Loucy (cell line): ENCODE measurements around the gene ADI1.
A peak's percentile ranks its signal among the peaks of the same experiment; 100 is the strongest.

ENCODE experiments used
- H2AFZ ChIP-seq: fragments of 200-600 bp; sonication (generic); 2 replicates; pipeline ENCODE4 v1.6.0; 2016; ENCODE audit warnings: antibody characterized with exemption, mild to moderate bottlenecking, low read length, moderate library complexity
- H3F3A ChIP-seq: fragments of 200-600 bp; 2 replicates; pipeline ENCODE4 v1.6.0; 2016; ENCODE audit warnings: antibody characterized with exemption, low read depth, mild to moderate bottlenecking
- H3K27me3 ChIP-seq: fragments of 200-600 bp; sonication (generic); 2 replicates; pipeline ENCODE4 v1.6.1; 2014; ENCODE audit warnings: low read length, mild to moderate bottlenecking; ENCODE audit not compliant: insufficient read depth, poor library complexity, severe bottlenecking
- H3K36me3 ChIP-seq: fragments of 200-600 bp; sonication (generic); 2 replicates; pipeline ENCODE4 v1.6.1; 2016; ENCODE audit warnings: low read length; ENCODE audit not compliant: insufficient read depth
- H3K4me1 ChIP-seq: fragments of 200-600 bp; sonication (generic); 2 replicates; pipeline ENCODE4 v1.5.1; 2014; ENCODE audit warnings: low read length, mild to moderate bottlenecking; ENCODE audit not compliant: insufficient read depth, poor library complexity, severe bottlenecking
- H3K4me2 ChIP-seq: fragments of 200-600 bp; sonication (generic); 2 replicates; pipeline ENCODE4 v1.6.0; 2014; ENCODE audit warnings: antibody characterized with exemption, low read length, low read depth, mild to moderate bottlenecking; ENCODE audit not compliant: poor library complexity, severe bottlenecking
- H3K4me3 ChIP-seq: fragments of 200-600 bp; sonication (generic); 2 replicates; pipeline ENCODE4 v1.5.1; 2014; ENCODE audit warnings: low read length, mild to moderate bottlenecking, mixed read lengths; ENCODE audit not compliant: poor library complexity, severe bottlenecking
- H3K79me2 ChIP-seq: fragments of 200-600 bp; sonication (generic); 2 replicates; pipeline ENCODE4 v1.6.1; 2014; ENCODE audit warnings: low read length; ENCODE audit not compliant: insufficient read depth
- H3K9ac ChIP-seq: fragments of 200-600 bp; sonication (generic); 2 replicates; pipeline ENCODE4 v1.6.0; 2014; ENCODE audit warnings: mild to moderate bottlenecking, low read depth, low read length, moderate library complexity; ENCODE audit not compliant: poor library complexity, severe bottlenecking
- H3K9me2 ChIP-seq: fragments of 200-600 bp; sonication (generic); replicated peaks from 2 replicates; pipeline ENCODE4 v1.6.1; 2016; ENCODE audit warnings: low read depth, low read length, mixed read lengths
- H3K9me3 ChIP-seq: fragments of 200-600 bp; sonication (generic); 2 replicates; pipeline ENCODE4 v1.6.1; 2014; ENCODE audit warnings: mild to moderate bottlenecking, antibody characterized with exemption, low read length, low read depth; ENCODE audit not compliant: insufficient read depth
- H4K20me1 ChIP-seq: fragments of 200-600 bp; sonication (generic); 2 replicates; pipeline ENCODE4 v1.6.0; 2014; ENCODE audit warnings: antibody characterized with exemption, low read length, mild to moderate bottlenecking; ENCODE audit not compliant: insufficient read depth, poor library complexity, severe bottlenecking
- CTCF ChIP-seq: fragments of 200-600 bp; sonication (generic); conservative IDR thresholded peaks from 2 replicates; pipeline ENCODE4 v1.5.1; 2014; ENCODE audit warnings: mild to moderate bottlenecking, antibody characterized with exemption, low read length
- EZH2phosphoT487 ChIP-seq: fragments of 200-600 bp; IDR thresholded peaks from 2 replicates; pipeline ENCODE4 v1.6.1; 2018; ENCODE audit warnings: antibody characterized with exemption, mild to moderate bottlenecking, moderate library complexity, borderline replicate concordance

The ADI1 gene

GRCh38 chr2:3553946-3554345 is 34.6 kb upstream of the ADI1 start:
- Histone ChIP-seq H3K4me2 (no peak overlapping the region), H3K4me1 (peaks cover 18% of the 10 kb centered on the region), H4K20me1 (peaks cover 20% of the 10 kb centered on the region), H3K9me3 (no peaks in the 10 kb centered on the region), H3K79me2 (peaks cover 54% of the 10 kb centered on the region), H3F3A (no peaks in the 10 kb centered on the region), H3K9ac (peak overlapping the region; percentile 18), H3K27me3 (no peaks in the 10 kb centered on the region), H3K4me3 (no peak overlapping the region), H3K36me3 (peaks cover 48% of the 10 kb centered on the region; the same call in 1 of the 2 replicates), H2AFZ (no peak overlapping the region), H3K9me2 (no peaks in the 10 kb centered on the region)
- TF ChIP-seq CTCF (no peak), EZH2phosphoT487 (no peak)

DNA sequence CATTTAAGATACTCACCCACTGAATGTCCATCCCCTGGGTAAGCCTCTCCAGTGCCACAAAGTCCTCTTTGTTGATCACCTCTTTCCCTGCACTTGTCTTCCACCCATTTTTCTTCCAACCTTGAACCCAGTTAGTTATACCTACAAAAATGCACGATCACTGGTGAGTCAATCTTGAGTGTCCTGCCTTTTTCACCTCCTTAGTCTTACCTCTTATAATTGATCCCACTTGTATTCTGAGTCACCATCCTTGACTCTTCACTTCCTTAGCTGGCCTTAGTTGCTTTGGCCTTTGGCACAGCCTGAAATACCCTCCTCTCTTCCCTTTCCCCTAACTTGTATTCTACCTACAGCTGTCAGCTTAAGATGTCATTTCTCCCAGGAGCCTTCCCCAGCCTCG is 28.6 kb upstream of the ADI1 start:
- H3K9ac ChIP-seq, result no peak overlapping the region
- H3K79me2 ChIP-seq, result no peaks in the 10 kb centered on the region
- no peak overlapping the region for H3K4me3 ChIP-seq

GRCh38 chr2:3545788-3546478 is 26.6 kb upstream of the ADI1 start:
- Histone ChIP-seq H4K20me1 (peaks cover 2% of the 10 kb centered on the region), H3K36me3 (peaks cover 86% of the 10 kb centered on the region), H3K4me2 (no peak overlapping the region), H3F3A (no peaks in the 10 kb centered on the region), H2AFZ (no peak overlapping the region), H3K4me3 (no peak overlapping the region), H3K9ac (no peak overlapping the region), H3K27me3 (no peaks in the 10 kb centered on the region), H3K9me2 (no peaks in the 10 kb centered on the region), H3K79me2 (no peaks in the 10 kb centered on the region), H3K4me1 (no peaks in the 10 kb centered on the region), H3K9me3 (no peaks in the 10 kb centered on the region)
- TF ChIP-seq EZH2phosphoT487 (no peak), CTCF (no peak)

More for the DNA sequence above, 28.6 kb upstream of the ADI1 start:
- H3K9me3 ChIP-seq, result no peaks in the 10 kb centered on the region
- H3K27me3 ChIP-seq, result no peaks in the 10 kb centered on the region
- H3K4me1 ChIP-seq, result no peaks in the 10 kb centered on the region
- no peaks in the 10 kb centered on the region for H4K20me1 ChIP-seq
- H3K4me2 ChIP-seq, result no peak overlapping the region
- H3K9me2 ChIP-seq, result no peaks in the 10 kb centered on the region
- H3F3A ChIP-seq, result no peaks in the 10 kb centered on the region
- H3K36me3 ChIP-seq, result peaks cover 83% of the 10 kb centered on the region; the same call in 1 of the 2 replicates
- H2AFZ ChIP-seq, result no peak overlapping the region
- TF ChIP-seq CTCF, result no peak
- no peak for TF ChIP-seq EZH2phosphoT487
